K562 (cell line): Measurements from ENCODE around the gene LUM. TPM values are rescaled to one million over a fixed set of nuclear protein-coding genes. Genes with fewer than 3 reads are reported as not detected.

Experiments used
- ATAC-seq: fragments of 200-7000 bp; cut with Tn5 transposase; 3 replicates; pipeline ENCODE4 v1.9.1; 2020; ENCODE audit warnings: moderate library complexity
- BruUV-seq: library from RNA; stranded (reverse); fragments of 400-500 nt; replicated peaks from 2 replicates; lab custom pipeline; 2021; lab: Mats Ljungman, UMichigan
- CTCF ChIA-PET: fragments of 300-600 bp; formaldehyde crosslinking; extraction: SDS; loops from one replicate; lab custom pipeline; 2021; ENCODE audit warnings: low intra/inter-chr PET ratio; lab: Yijun Ruan, JAX
- POLR2A ChIA-PET: fragments of 300-600, 350-650 bp; sonication (Branson Sonifier 250); formaldehyde crosslinking; extraction: SDS; loops from one replicate; lab custom pipeline; 2021; ENCODE audit warnings: antibody characterized with exemption, inconsistent platforms; lab: Yijun Ruan, JAX
- DNase-seq, 4 experiments: peaks; one replicate each; pipeline versions ENCODE4 v3.0.0 to v3.0.0-alpha.2; 2011 to 2018; ENCODE audit warnings: low spot score in 3 of 4, mixed read lengths in 3 of 4; ENCODE audit errors: extremely low read depth in 1 of 4
- FAIRE-seq: peaks from 2 replicates; lab custom pipeline; 2011; peaks lifted over from hg19 to GRCh38; lab: Jason Lieb, UNC
- H2AFZ ChIP-seq: 2 replicates; pipeline ENCODE4 v1.6.0; 2011; ENCODE audit warnings: low read depth, low read length, control low read depth, inconsistent platforms
- H3K27ac ChIP-seq: fragments of 200-600 bp; 3 replicates; pipeline ENCODE4 v1.8.0; 2011; ENCODE audit warnings: low read depth, mild to moderate bottlenecking, control low read depth, inconsistent platforms, low read length, moderate library complexity, mixed read lengths; ENCODE audit errors: extremely low read depth
- H3K27me3 ChIP-seq, 2 experiments: fragments of 300-600 bp in 1 of 2; 2 replicates in 1 of 2; 3 replicates in 1 of 2; pipeline versions ENCODE4 v1.6.0 to v1.8.0; 2011; ENCODE audit warnings: inconsistent platforms in 2 of 2, low read length in 2 of 2, mild to moderate bottlenecking in 1 of 2, mixed read lengths in 1 of 2, moderate library complexity in 1 of 2; ENCODE audit not compliant: control insufficient read depth in 2 of 2, insufficient read depth in 2 of 2
- H3K36me3 ChIP-seq: fragments of 300-600 bp; 3 replicates; pipeline ENCODE4 v1.8.0; 2011; ENCODE audit warnings: mild to moderate bottlenecking, low read length, inconsistent platforms; ENCODE audit not compliant: control insufficient read depth, insufficient read depth
- H3K4me1 ChIP-seq, 2 experiments: fragments of 200-600 bp in 1 of 2; replicated peaks in 1 of 2; 2 replicates in 1 of 2; 3 replicates in 1 of 2; pipeline versions ENCODE4 v1.5.1 to v1.8.0; 2011; ENCODE audit warnings: inconsistent platforms in 2 of 2, low read length in 2 of 2, mild to moderate bottlenecking in 1 of 2, mixed read lengths in 1 of 2, moderate library complexity in 1 of 2; ENCODE audit not compliant: control insufficient read depth in 2 of 2, insufficient read depth in 2 of 2
- H3K4me2 ChIP-seq: 2 replicates; pipeline ENCODE4 v1.6.1; 2011; ENCODE audit warnings: low read length, control low read depth, inconsistent platforms, mixed read lengths; ENCODE audit not compliant: insufficient read depth
- H3K4me3 ChIP-seq: fragments of 200-600 bp; sonication (generic), shearing (Covaris generic); 2 replicates; pipeline ENCODE4 v1.5.1; 2016; ENCODE audit warnings: control low read depth, inconsistent platforms
- H3K79me2 ChIP-seq: fragments of 200-600 bp; 3 replicates; pipeline ENCODE4 v1.8.0; 2011; ENCODE audit warnings: low read length, inconsistent platforms; ENCODE audit not compliant: control insufficient read depth, insufficient read depth
- H3K9ac ChIP-seq, 2 experiments: 2 replicates each; pipeline versions ENCODE4 v1.6.0 to v1.6.1; 2011; ENCODE audit warnings: low read depth in 2 of 2, low read length in 2 of 2, control low read depth in 1 of 2, inconsistent platforms in 1 of 2, mild to moderate bottlenecking in 1 of 2, mixed read lengths in 1 of 2; ENCODE audit not compliant: insufficient read depth in 1 of 2
- H3K9me1 ChIP-seq: one replicate; pipeline ENCODE4 v1.6.0; 2011; ENCODE audit warnings: inconsistent platforms, mild to moderate bottlenecking, low read length, moderate library complexity; ENCODE audit not compliant: control insufficient read depth, insufficient read depth
- H3K9me3 ChIP-seq: replicated peaks from 2 replicates; pipeline ENCODE4 v1.5.1; 2011; ENCODE audit warnings: low read depth, low read length, inconsistent platforms; ENCODE audit not compliant: control insufficient read depth, insufficient read depth
- H4K20me1 ChIP-seq: replicated peaks from 2 replicates; pipeline ENCODE4 v1.6.1; 2011; ENCODE audit warnings: low read length, inconsistent platforms, mixed read lengths; ENCODE audit not compliant: control insufficient read depth, insufficient read depth
- CC2D1A ChIP-seq: fragments of 450-650 bp; IDR thresholded peaks from 2 replicates; pipeline ENCODE4 v1.6.1; 2017; ENCODE audit warnings: mild to moderate bottlenecking
- ETV1 ChIP-seq: fragments of 450-650 bp; conservative IDR thresholded peaks from 2 replicates; pipeline ENCODE4 v1.6.1; 2016; ENCODE audit warnings: missing genetic modification characterization, control low read depth, low read depth, missing compliant biosample characterization
- FOXK2 ChIP-seq, 2 experiments: fragments of 450-650 bp; IDR thresholded peaks in 1 of 2; conservative IDR thresholded peaks in 1 of 2; 2 replicates each; pipeline ENCODE4 v1.6.1; 2016; ENCODE audit warnings: low read depth in 2 of 2, mild to moderate bottlenecking in 1 of 2
- HDAC1 ChIP-seq, 2 experiments: fragments of 450-650 bp; IDR thresholded peaks; 2 replicates each; pipeline ENCODE4 v1.6.1; 2016 to 2017; ENCODE audit warnings: inconsistent platforms in 1 of 2, mild to moderate bottlenecking in 1 of 2, moderate library complexity in 1 of 2
- JUNB ChIP-seq: fragments of 450-650 bp; formaldehyde crosslinking; conservative IDR thresholded peaks from 2 replicates; pipeline ENCODE4 v1.4.0; 2020; ENCODE audit warnings: mild to moderate bottlenecking
- NFRKB ChIP-seq: fragments of 450-650 bp; IDR thresholded peaks from 2 replicates; pipeline ENCODE4 v1.6.1; 2016; ENCODE audit warnings: low read depth
- PHB ChIP-seq: fragments of 250-450 bp; sonication (Bioruptor Pico); IDR thresholded peaks from 2 replicates; pipeline ENCODE4 v1.5.0; 2021
- SMAD1 ChIP-seq: fragments of 150-350 bp; IDR thresholded peaks from 2 replicates; pipeline ENCODE4 v1.6.1; 2014; ENCODE audit warnings: low read length, low read depth; ENCODE audit not compliant: partially characterized antibody
- ZBTB1 ChIP-seq: sonication (generic); formaldehyde crosslinking; IDR thresholded peaks from 2 replicates; pipeline ENCODE4 v1.8.1; 2023; ENCODE audit warnings: missing genetic modification reagents, low read depth, mild to moderate bottlenecking, borderline replicate concordance
- ZKSCAN1 ChIP-seq: fragments of 150-350 bp; IDR thresholded peaks from 2 replicates; pipeline ENCODE4 v1.6.1; 2016; ENCODE audit warnings: low read depth, low read length
- ZNF699 ChIP-seq: fragments of 250-450 bp; sonication (Bioruptor Pico); IDR thresholded peaks from 2 replicates; pipeline ENCODE4 v1.8.0; 2021; ENCODE audit warnings: mild to moderate bottlenecking, moderate library complexity; ENCODE audit not compliant: insufficient replicate concordance
- WGBS: fragments of 100-300 bp; shearing (Covaris generic); methylation state at CpG from one replicate; pipeline ENCODE4 v1.1.6; 2016; ENCODE audit warnings: low coverage, mixed read lengths; ENCODE audit not compliant: insufficient coverage; ENCODE audit errors: missing lambda C conversion rate; 5-methylcytosine and 5-hydroxymethylcytosine counted together
- in situ Hi-C: fragments of 300-500 bp; cut with MboI; formaldehyde crosslinking; loops from 4 replicates; pipeline ENCODE4 v1.15.0; 2018; ENCODE audit warnings: inconsistent platforms, mixed read lengths
- intact Hi-C: fragments of 100-400 bp; cut with micrococcal nuclease; formaldehyde crosslinking; loops from 2 replicates; pipeline ENCODE4 v1.14.2; 2022
- polyA plus RNA-seq, 8 experiments: library from polyadenylated mRNA; depleted of rRNA in 4 of 8; stranded (reverse) in 5 of 8; unstranded in 3 of 8; fragments of >200 nt; fragmentation: Nextera tagmentation in 2 of 8; fragmentation: Illumina TruSeq in 1 of 8; extraction: Ambion mirVana in 2 of 8; extraction: Trizol in 1 of 8; gene quantifications; 2 replicates each; pipeline versions ENCODE4 v1.2.1 to v1.2.3, GENCODE V29; 2011 to 2014; ENCODE audit warnings: inconsistent platforms in 1 of 8, missing spikeins in 1 of 8
- total RNA-seq, 7 experiments: library from RNA; depleted of rRNA in 6 of 7; stranded (reverse); fragments of >200 nt in 6 of 7; fragmentation: Illumina TruSeq in 2 of 7; extraction: Trizol in 2 of 7; gene quantifications; 2 replicates each; pipeline versions ENCODE4 v1.2.1 to v1.2.3, GENCODE V29; 2011 to 2021; ENCODE audit warnings: low replicate concordance in 1 of 7
- TF ChIP-seq, protein P1 (sequence below): fragments of 250-450 bp; sonication (Bioruptor Pico); IDR thresholded peaks from 2 replicates; pipeline ENCODE4 v1.8.0; 2022; ENCODE audit warnings: moderate library complexity, mild to moderate bottlenecking, inconsistent platforms
- TF ChIP-seq, protein P2 (sequence below): sonication (generic); IDR thresholded peaks from 2 replicates; pipeline ENCODE4 v1.6.1; 2016
- TF ChIP-seq, protein P3 (sequence below): sonication (generic); formaldehyde crosslinking; IDR thresholded peaks from 2 replicates; pipeline ENCODE4 v1.8.1; 2023; ENCODE audit warnings: mild to moderate bottlenecking, missing genetic modification reagents
- TF ChIP-seq, protein P4 (sequence below): sonication (generic); formaldehyde crosslinking; IDR thresholded peaks from 2 replicates; pipeline ENCODE4 v1.8.0; 2022; ENCODE audit warnings: missing genetic modification reagents, mild to moderate bottlenecking, borderline replicate concordance

The LUM gene
- total and polyA plus RNA-seq, 9 of the 15 experiments (the other 6 are each of a cell fraction or from before 2014, with no cell fraction given), result 0.40 TPM; not detected in 8

DNA sequence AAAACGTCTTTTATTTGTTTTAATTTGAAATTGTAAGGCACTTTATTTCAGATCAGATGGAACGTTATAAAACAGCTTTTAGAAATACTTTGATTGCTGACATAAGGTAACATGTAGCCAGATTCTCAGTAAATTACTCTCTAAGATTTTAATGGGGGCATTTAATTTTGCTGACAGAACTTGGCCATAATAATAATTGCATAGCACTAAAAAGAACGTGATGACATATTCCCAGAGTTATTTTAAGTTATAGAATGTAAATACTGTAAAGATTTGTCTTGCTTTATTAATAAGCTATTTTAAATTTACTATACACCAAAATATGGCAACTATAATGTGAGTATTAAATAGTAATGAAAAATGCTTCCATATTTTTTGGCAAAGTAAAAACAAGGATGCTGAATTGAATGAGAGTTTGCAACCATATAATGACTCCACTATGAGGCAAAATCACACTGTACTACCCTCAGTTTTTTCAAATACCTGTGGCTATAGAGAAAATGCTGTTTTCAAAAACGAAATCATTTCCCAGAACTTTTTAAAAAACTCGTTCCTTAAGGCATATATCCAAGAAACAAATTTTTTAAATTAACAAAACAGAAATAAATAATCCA lies 876 bp downstream of the LUM start:
- Histone ChIP-seq H3K9ac (no peak overlapping the region), H3K27ac (no peak overlapping the region), H2AFZ (no peak overlapping the region), H3K27me3 (no peaks in the 10 kb centered on the region), H3K4me1 (no peaks in the 10 kb centered on the region), H3K9me1 (no peaks in the 10 kb centered on the region), H4K20me1 (no peaks in the 10 kb centered on the region), H3K4me3 (no peak overlapping the region), H3K79me2 (no peaks in the 10 kb centered on the region), H3K4me2 (no peak overlapping the region), H3K9me3 (no peaks in the 10 kb centered on the region), H3K36me3 (no peaks in the 10 kb centered on the region)
- ChIA-PET CTCF (no interaction called here), POLR2A (no interaction called here)
- BruUV-seq, result no TSS peak
- 0% methylated on average over 5 of the region's 5 CpGs for WGBS
- in situ Hi-C loops, result no loop called here
- no peak for ATAC-seq
- FAIRE-seq, result no peak
- no peak for DNase-seq
- TF ChIP-seq, protein P1, sequence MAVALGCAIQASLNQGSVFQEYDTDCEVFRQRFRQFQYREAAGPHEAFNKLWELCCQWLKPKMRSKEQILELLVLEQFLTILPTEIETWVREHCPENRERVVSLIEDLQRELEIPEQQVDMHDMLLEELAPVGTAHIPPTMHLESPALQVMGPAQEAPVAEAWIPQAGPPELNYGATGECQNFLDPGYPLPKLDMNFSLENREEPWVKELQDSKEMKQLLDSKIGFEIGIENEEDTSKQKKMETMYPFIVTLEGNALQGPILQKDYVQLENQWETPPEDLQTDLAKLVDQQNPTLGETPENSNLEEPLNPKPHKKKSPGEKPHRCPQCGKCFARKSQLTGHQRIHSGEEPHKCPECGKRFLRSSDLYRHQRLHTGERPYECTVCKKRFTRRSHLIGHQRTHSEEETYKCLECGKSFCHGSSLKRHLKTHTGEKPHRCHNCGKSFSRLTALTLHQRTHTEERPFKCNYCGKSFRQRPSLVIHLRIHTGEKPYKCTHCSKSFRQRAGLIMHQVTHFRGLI, result no peak
- TF ChIP-seq NFRKB (no peak), ZNF699 (CRISPR knock-in tag) (no peak), ZBTB1 (CRISPR knock-in tag) (no peak), PHB (CRISPR knock-in tag) (no peak), CC2D1A (no peak), SMAD1 (no peak), ZKSCAN1 (no peak), HDAC1 (IDR thresholded peaks at IDR 0.05) (no peak), ETV1 (tag) (no peak), FOXK2 (conservative IDR thresholded peaks at IDR 0.05 in 1 of 2, IDR thresholded peaks at IDR 0.05 in 1 of 2; ENCODE audit: low read depth in 2 of 2) (no peak), JUNB (CRISPR knock-in tag) (no peak)
- TF ChIP-seq, protein P2, sequence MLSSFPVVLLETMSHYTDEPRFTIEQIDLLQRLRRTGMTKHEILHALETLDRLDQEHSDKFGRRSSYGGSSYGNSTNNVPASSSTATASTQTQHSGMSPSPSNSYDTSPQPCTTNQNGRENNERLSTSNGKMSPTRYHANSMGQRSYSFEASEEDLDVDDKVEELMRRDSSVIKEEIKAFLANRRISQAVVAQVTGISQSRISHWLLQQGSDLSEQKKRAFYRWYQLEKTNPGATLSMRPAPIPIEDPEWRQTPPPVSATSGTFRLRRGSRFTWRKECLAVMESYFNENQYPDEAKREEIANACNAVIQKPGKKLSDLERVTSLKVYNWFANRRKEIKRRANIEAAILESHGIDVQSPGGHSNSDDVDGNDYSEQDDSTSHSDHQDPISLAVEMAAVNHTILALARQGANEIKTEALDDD, result no peak
- TF ChIP-seq, protein P3, sequence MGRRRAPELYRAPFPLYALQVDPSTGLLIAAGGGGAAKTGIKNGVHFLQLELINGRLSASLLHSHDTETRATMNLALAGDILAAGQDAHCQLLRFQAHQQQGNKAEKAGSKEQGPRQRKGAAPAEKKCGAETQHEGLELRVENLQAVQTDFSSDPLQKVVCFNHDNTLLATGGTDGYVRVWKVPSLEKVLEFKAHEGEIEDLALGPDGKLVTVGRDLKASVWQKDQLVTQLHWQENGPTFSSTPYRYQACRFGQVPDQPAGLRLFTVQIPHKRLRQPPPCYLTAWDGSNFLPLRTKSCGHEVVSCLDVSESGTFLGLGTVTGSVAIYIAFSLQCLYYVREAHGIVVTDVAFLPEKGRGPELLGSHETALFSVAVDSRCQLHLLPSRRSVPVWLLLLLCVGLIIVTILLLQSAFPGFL (CRISPR knock-in tag), result no peak
- TF ChIP-seq, protein P4, sequence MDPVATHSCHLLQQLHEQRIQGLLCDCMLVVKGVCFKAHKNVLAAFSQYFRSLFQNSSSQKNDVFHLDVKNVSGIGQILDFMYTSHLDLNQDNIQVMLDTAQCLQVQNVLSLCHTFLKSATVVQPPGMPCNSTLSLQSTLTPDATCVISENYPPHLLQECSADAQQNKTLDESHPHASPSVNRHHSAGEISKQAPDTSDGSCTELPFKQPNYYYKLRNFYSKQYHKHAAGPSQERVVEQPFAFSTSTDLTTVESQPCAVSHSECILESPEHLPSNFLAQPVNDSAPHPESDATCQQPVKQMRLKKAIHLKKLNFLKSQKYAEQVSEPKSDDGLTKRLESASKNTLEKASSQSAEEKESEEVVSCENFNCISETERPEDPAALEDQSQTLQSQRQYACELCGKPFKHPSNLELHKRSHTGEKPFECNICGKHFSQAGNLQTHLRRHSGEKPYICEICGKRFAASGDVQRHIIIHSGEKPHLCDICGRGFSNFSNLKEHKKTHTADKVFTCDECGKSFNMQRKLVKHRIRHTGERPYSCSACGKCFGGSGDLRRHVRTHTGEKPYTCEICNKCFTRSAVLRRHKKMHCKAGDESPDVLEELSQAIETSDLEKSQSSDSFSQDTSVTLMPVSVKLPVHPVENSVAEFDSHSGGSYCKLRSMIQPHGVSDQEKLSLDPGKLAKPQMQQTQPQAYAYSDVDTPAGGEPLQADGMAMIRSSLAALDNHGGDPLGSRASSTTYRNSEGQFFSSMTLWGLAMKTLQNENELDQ (CRISPR knock-in tag), result no peak
- intact Hi-C loops, result no loop called here
